ENCODE results near the gene PYGL.
"Not testable (repeated sequence)": the region's sequence is repeated elsewhere in the genome, so short reads cannot be mapped to it uniquely, and the experiment has no call there.

PYGL gene

DNA sequence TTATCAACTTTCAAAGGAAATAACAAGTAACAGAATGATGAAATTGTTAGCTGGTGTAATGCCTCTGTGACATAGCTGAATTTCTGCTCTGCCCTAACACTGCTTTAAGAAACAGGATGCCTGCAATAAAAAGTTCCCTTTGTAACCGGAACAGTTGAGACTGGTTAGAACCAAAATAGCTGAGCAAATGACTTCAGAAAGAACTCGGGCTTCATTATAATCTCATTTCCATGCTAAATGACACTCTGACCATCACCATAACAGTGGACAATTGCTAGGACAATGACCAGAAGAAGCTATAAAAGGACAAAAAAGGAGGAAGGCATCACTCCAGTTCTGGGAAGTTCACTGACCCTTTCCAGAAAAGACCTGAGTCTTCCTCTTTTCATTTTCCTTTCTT, 23.5 kb upstream of the PYGL start:
- DNase-seq (ENCODE audit: low read depth, low spot score) = no peak
- CTCF ChIA-PET = interaction anchor here (1.1 kb wide), 1 partner anchor 13 kb away, joined by 4 read pairs; no protein-coding TSS in a partner anchor
- H3K4me3 ChIP-seq (ENCODE audit: low read depth, low read length) = no peak overlapping the region
- TF ChIP-seq, protein P1, sequence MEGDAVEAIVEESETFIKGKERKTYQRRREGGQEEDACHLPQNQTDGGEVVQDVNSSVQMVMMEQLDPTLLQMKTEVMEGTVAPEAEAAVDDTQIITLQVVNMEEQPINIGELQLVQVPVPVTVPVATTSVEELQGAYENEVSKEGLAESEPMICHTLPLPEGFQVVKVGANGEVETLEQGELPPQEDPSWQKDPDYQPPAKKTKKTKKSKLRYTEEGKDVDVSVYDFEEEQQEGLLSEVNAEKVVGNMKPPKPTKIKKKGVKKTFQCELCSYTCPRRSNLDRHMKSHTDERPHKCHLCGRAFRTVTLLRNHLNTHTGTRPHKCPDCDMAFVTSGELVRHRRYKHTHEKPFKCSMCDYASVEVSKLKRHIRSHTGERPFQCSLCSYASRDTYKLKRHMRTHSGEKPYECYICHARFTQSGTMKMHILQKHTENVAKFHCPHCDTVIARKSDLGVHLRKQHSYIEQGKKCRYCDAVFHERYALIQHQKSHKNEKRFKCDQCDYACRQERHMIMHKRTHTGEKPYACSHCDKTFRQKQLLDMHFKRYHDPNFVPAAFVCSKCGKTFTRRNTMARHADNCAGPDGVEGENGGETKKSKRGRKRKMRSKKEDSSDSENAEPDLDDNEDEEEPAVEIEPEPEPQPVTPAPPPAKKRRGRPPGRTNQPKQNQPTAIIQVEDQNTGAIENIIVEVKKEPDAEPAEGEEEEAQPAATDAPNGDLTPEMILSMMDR (IDR thresholded peaks at IDR 0.05; ENCODE audit: insufficient read depth, low read length, missing control alignments) = no peak
- POLR2A ChIA-PET = no interaction called here

DNA sequence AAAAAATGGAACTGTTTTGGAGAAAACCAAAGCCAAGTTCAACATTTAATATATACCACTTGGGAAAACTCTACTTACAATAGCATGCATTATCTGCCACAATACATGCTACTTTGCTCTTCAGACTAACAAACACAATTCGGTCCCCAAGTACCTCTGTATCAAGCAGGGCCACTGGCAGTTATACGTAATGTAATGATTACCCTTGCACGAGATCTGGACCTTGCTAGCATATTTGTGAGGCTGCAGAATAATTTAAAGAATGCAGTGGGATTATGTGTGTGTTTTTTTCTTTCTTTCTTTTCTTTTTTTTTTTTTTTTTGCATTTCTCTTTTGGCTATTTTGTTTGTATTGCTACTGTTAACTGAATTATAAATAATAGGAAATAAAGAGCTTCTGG, 22.8 kb upstream of the PYGL start:
- no peak for DNase-seq (ENCODE audit: low read depth, low spot score)
- ChIA-PET CTCF (interaction anchor here (1.1 kb wide), 1 partner anchor 13 kb away, joined by 4 read pairs; no protein-coding TSS in a partner anchor), POLR2A (no interaction called here)
- TF ChIP-seq, protein P1 (IDR thresholded peaks at IDR 0.05; ENCODE audit: insufficient read depth, low read length, missing control alignments) = no peak
- no peak overlapping the region for H3K4me3 ChIP-seq (ENCODE audit: low read depth, low read length)

DNA sequence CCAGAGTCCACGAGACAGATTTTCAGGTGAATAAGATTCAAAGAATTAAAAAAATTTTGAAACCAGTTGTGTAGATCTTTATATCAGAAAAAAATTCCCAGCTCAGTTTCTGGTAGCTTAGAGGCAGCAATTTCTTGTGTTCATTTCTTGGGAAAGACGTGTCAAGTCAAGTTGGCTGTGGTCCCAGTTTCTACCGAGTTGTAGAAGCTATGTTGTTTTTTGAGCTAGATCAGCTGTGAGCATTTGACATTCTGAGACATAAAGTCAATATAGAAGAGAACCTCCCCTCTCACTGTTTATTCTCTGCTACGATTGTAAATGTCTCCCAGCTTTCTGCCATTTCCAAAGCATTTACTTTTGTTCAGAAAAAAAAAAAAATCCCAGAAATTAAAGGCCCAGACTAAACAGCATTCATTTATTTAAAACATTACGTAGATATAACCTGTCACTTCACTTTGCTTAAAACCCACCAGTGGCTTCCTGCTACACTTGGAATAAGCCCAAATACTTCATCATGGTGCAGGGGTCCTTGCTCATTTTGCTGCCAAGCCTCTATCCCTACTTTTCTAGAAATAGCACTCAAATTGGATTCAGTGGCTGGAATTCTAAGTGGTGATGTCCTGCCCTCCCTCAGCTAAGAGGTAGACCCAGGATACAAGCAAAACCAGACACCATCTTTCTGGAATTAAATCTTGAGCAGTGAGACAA, 20.6 kb upstream of the PYGL start:
- CTCF ChIA-PET = interaction anchor here (0.6 to 3.3 kb wide), 4 partner anchors 9 to 254 kb away, joined by 3 to 10 read pairs (median 4); no protein-coding TSS in a partner anchor
- DNase-seq (ENCODE audit: low read depth, low spot score) = peak; percentile 96
- no peak overlapping the region for H3K4me3 ChIP-seq (ENCODE audit: low read depth, low read length)
- TF ChIP-seq, protein P1 (IDR thresholded peaks at IDR 0.05; ENCODE audit: insufficient read depth, low read length, missing control alignments) = no peak
- POLR2A ChIA-PET = no interaction called here

DNA sequence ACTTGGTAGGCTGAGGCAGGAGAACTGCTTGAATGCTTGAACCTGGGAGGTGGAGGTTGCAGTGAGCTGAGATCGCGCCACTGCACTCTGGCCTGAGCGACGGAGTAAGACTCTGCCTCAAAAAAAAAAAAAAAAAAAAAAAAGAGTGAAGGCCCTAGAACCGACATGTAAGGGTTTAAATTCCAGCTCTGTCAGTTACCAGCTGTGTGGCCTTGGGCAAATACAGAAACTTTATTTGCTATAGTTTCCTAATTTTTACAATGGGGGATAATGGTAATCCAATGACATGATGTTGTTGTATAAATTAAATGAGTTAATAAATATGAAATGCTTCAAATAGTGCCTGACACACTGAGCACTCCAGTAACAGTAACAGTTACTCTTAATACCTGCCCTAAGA, 19.6 kb upstream of the PYGL start:
- H3K4me3 ChIP-seq (ENCODE audit: low read depth, low read length) = no peak overlapping the region
- POLR2A ChIA-PET = no interaction called here
- CTCF ChIA-PET = interaction anchor here (1.1 to 3.3 kb wide), 3 partner anchors 8 to 255 kb away, joined by 3 to 10 read pairs (median 4); no protein-coding TSS in a partner anchor
- TF ChIP-seq, protein P1 (IDR thresholded peaks at IDR 0.05; ENCODE audit: insufficient read depth, low read length, missing control alignments) = no peak
- no peak for DNase-seq (ENCODE audit: low read depth, low spot score)

DNA sequence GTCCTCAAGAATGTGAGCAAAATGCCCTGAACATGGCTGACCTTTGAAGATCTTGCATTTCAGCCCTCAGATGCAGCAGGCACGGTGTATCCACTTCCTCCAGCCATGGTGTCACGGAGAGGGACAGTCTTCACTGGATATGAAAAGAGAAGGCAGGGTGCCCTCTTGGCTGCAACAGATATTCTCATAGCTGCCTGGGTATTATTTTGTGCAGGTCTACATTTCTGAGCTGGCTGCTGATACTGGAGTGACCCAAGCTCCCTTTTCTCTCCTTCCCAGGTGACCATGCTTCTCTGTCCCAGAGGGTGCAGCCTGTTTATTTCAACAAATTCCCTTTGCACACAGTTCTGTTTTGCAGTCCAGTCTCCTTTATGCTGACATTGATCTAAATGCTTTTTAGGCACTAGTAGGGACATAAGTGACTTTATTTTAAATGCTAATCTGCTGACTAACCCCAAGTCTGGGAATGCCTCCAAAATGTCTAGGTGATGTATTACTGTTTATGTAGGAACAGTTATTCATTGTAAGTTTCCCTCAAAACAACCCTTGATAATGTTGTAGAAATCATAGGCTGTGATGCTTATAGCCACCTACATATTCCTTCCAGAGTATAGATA, 17.4 kb upstream of the PYGL start:
- peak overlapping the region; percentile 12 for H3K4me3 ChIP-seq (ENCODE audit: low read depth, low read length)
- DNase-seq (ENCODE audit: low read depth, low spot score) = peak; percentile 44
- POLR2A ChIA-PET = interaction anchor here (0.6 kb wide), 1 partner anchor 131 kb away, joined by 3 read pairs; the partner anchor contains the start of gene NIN
- CTCF ChIA-PET = interaction anchor here (0.9 to 1.2 kb wide), 3 partner anchors 13 to 15 kb away, joined by 3 read pairs; no protein-coding TSS in a partner anchor
- TF ChIP-seq, protein P1 (IDR thresholded peaks at IDR 0.05; ENCODE audit: insufficient read depth, low read length, missing control alignments) = no peak

DNA sequence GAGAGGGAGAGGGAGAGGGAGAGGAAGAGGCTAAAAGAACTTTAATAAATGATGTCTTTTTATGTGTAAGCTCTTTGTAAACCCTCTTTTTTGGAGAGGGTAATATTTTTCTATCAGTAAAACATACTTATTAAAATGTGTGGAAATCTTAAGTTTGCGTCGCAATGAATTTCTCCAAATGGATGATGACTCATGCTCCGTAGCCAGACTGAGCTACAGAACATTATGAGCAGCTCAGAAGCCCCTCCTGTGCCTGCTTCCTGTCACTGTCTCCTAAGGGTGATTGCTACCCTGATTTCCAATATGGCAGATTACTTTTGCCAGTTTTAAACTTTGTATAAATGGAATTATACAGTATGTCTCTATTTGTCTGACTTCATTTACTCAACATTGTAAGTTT, 13.0 kb upstream of the PYGL start:
- DNase-seq (ENCODE audit: low read depth, low spot score) = no peak
- no peak overlapping the region for H3K4me3 ChIP-seq (ENCODE audit: low read depth, low read length)
- ChIA-PET POLR2A (no interaction called here), CTCF (interaction anchor here (1.1 kb wide), 1 partner anchor 13 kb away, joined by 3 read pairs; the partner anchor contains the start of gene PYGL)
- TF ChIP-seq, protein P1 (IDR thresholded peaks at IDR 0.05; ENCODE audit: insufficient read depth, low read length, missing control alignments) = no peak

DNA sequence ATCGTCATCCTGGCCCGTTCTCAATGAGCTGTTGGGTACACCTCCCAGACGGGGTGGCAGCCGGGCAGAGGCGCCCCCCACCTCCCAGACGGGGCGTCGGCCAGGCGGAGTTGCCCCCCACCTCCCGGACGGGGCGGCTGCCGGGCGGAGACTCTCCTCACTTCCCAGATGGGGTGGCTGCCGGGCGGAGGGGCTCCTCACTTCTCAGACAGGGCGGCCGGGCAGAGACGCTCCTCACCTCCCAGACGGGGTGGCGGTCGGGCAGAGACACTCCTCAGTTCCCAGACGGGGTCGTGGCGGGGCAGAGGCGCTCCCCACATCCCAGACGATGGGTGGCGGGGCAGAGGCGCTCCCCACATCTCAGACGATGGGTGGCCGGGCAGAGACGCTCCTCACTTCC, 12.1 kb upstream of the PYGL start:
- CTCF ChIA-PET = interaction anchor here (2.0 to 2.1 kb wide), 2 partner anchors 10 to 15 kb away, joined by 6 to 14 read pairs; no protein-coding TSS in a partner anchor
- POLR2A ChIA-PET; H3K4me3 ChIP-seq (ENCODE audit: low read depth, low read length); DNase-seq (ENCODE audit: low read depth, low spot score): not testable (repeated sequence)
